Small intestine (tissue), 7 donors: Measurements from ENCODE around the gene DNMT3A. TPM values are rescaled to one million over a fixed set of nuclear protein-coding genes. Genes with fewer than 3 reads are reported as not detected.

Experiments
- DNase-seq, 2 donors: peaks; one replicate each; pipeline versions ENCODE4 v3.0.0 to v3.0.0-alpha.2; 2013
- FAIRE-seq: peaks from 2 replicates; lab custom pipeline; 2012; peaks lifted over from hg19 to GRCh38; lab: Jason Lieb, UNC
- H3K27ac ChIP-seq, 3 donors: one replicate each; pipeline ENCODE4 v1.5.1; 2013; ENCODE audit warnings: low read length in 2 of 3, mild to moderate bottlenecking in 2 of 3, control low read depth in 1 of 3, inconsistent platforms in 1 of 3, low read depth in 1 of 3, moderate library complexity in 1 of 3
- H3K27me3 ChIP-seq, 3 donors: one replicate each; pipeline ENCODE4 v1.6.1; 2013; ENCODE audit warnings: low read length in 3 of 3, inconsistent platforms in 1 of 3; ENCODE audit not compliant: control insufficient read depth in 3 of 3, insufficient read depth in 3 of 3
- H3K36me3 ChIP-seq, 3 donors: one replicate each; pipeline ENCODE4 v1.6.1; 2013; ENCODE audit warnings: low read length in 3 of 3, inconsistent platforms in 1 of 3, low read depth in 1 of 3, mild to moderate bottlenecking in 1 of 3, moderate library complexity in 1 of 3; ENCODE audit not compliant: control insufficient read depth in 3 of 3, insufficient read depth in 2 of 3
- H3K4me1 ChIP-seq, 3 donors: one replicate each; pipeline ENCODE4 v1.6.1; 2013; ENCODE audit warnings: low read length in 2 of 3, inconsistent platforms in 1 of 3, low read depth in 1 of 3, mild to moderate bottlenecking in 1 of 3, moderate library complexity in 1 of 3; ENCODE audit not compliant: control insufficient read depth in 3 of 3, insufficient read depth in 2 of 3
- H3K4me3 ChIP-seq, 3 donors: one replicate each; pipeline ENCODE4 v1.5.1; 2013; ENCODE audit warnings: low read length in 3 of 3, control low read depth in 1 of 3, inconsistent platforms in 1 of 3, low read depth in 1 of 3, mild to moderate bottlenecking in 1 of 3, moderate library complexity in 1 of 3
- H3K9me3 ChIP-seq, 2 donors: one replicate each; pipeline ENCODE4 v1.6.1; 2013; ENCODE audit warnings: low read depth in 1 of 2, low read length in 1 of 2; ENCODE audit not compliant: control insufficient read depth in 2 of 2, insufficient read depth in 1 of 2
- WGBS, 3 donors: extraction: QIAGEN DNeasy Blood & Tissue Kit; methylation state at CpG; one replicate each; pipeline ENCODE4 v1.1.7; 2013; 5-methylcytosine and 5-hydroxymethylcytosine counted together
- polyA plus RNA-seq, 4 donors: library from polyadenylated mRNA; stranded (reverse) in 3 of 4; unstranded in 1 of 4; fragments of 200-250 nt in 3 of 4; fragments of 120-200 nt in 1 of 4; gene quantifications; one replicate each; pipeline versions ENCODE4 v1.2.1 to v1.2.3, GENCODE V29; 2013
- donor health status: healthy with polysubstance abuse.
- donor health status: control.
- donor health status: control.
- donor health status: Bipolar disorder and iron deficiency.
- donor health status: healthy.

DNMT3A gene
- polyA plus RNA-seq, 4 donors = 3.4 to 51.2 (median 9.7) TPM

DNA sequence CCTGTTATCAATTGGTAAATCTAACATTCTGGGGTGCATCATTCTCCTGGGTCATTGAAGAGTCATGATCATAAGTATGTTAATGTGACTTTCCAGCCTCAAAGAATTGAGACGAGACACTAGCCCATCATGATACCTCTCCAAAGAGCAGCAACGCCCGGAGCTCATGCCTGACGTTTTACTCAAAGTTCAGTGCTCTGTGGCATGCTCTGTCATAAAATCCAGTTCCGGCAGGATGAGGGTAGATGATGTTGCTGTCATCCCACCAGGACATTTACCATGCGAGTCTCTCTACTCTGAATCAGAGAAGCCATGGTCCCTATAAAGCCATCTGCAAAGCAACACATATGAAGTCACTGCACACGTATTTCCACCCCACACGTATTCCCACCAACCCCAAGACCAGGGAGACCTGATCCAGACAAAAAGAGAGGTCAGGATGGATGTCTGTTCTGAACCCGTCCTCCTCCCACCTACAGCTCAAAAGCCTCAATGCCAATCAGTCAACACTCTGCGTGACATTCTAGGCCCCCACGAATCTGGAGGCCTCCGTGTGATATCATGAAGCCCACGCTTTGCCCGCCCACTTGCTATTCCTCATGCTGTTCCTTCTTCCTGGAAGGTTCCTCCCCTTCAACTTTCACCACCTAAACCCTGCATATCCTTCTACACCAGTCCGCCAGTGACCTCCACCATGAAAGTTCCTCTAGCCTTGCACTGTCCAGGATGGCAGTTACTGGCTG, 85.8 kb downstream of the DNMT3A start:
- Histone ChIP-seq H3K27me3 (no peaks in the 10 kb centered on the region), H3K27ac (peak overlapping the region in 1 of 3 donors; percentile 55), H3K4me3 (no peak overlapping the region), H3K4me1 (peaks cover 0 to 19% (median 6%) of the 10 kb centered on the region in 3 donors), H3K9me3 (no peaks in the 10 kb centered on the region), H3K36me3 (peaks cover 0 to 66% (median 0%) of the 10 kb centered on the region in 3 donors)
- 92 to 93% (median 92%) methylated on average over 15 of the region's 15 CpGs for WGBS, 3 donors
- DNase-seq = no peak
- no peak for FAIRE-seq

DNA sequence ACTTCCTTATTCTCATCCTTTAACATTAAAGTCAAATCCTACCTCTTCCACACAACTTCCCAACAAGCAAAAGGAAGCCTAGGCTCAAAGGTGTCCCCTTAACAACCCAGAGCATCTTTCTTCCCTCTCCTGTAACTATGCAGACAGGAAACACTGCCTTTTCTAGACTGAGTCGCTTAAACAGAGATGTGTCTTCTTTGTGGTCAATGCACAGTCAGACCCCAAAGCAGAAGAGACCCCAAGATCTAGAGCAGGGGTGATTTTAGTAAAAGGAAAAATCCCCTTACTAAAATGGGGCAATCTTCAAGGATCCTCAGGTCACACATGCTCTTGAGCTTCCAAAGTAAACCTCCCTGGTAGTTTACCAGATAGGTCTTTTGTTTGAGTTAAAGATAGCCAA, 86.8 kb downstream of the DNMT3A start:
- 56 to 89% (median 79%) methylated on average over 1 of the region's 1 CpG for WGBS, 3 donors

DNA sequence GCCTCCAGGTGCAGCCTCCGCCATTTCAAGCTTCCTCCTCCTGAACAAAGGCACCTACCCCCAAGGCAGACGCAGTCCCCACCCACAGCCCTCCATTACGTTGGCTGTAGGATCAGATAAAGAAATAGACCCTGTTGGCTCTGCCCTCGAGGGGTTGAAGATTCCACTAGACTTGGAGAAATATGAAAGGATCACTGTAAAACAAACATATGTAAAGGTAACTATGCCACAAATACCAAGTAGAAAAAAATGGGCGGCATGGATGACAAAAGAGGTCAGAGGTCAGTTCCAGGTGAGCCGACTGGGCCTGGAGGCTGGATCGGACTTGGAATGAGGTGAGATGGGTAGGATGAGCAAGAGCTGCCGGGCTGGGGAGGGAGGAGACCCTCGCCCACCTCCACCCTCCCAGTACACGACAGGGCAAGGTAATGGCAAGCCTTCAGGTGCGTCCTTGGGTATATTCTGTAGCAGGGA, 88.5 kb downstream of the DNMT3A start:
- H3K36me3 ChIP-seq = peaks cover 0 to 59% (median 0%) of the 10 kb centered on the region in 3 donors
- H3K4me1 ChIP-seq = peaks cover 0 to 27% (median 6%) of the 10 kb centered on the region in 3 donors
- no peak for DNase-seq

More for the DNA sequence above, 86.8 kb downstream of the DNMT3A start:
- FAIRE-seq = no peak
- Histone ChIP-seq H3K4me3 (no peak overlapping the region), H3K27ac (no peak overlapping the region), H3K36me3 (peaks cover 0 to 65% (median 0%) of the 10 kb centered on the region in 3 donors), H3K4me1 (peaks cover 0 to 27% (median 6%) of the 10 kb centered on the region in 3 donors), H3K27me3 (no peaks in the 10 kb centered on the region), H3K9me3 (no peaks in the 10 kb centered on the region)
- DNase-seq = no peak

DNA sequence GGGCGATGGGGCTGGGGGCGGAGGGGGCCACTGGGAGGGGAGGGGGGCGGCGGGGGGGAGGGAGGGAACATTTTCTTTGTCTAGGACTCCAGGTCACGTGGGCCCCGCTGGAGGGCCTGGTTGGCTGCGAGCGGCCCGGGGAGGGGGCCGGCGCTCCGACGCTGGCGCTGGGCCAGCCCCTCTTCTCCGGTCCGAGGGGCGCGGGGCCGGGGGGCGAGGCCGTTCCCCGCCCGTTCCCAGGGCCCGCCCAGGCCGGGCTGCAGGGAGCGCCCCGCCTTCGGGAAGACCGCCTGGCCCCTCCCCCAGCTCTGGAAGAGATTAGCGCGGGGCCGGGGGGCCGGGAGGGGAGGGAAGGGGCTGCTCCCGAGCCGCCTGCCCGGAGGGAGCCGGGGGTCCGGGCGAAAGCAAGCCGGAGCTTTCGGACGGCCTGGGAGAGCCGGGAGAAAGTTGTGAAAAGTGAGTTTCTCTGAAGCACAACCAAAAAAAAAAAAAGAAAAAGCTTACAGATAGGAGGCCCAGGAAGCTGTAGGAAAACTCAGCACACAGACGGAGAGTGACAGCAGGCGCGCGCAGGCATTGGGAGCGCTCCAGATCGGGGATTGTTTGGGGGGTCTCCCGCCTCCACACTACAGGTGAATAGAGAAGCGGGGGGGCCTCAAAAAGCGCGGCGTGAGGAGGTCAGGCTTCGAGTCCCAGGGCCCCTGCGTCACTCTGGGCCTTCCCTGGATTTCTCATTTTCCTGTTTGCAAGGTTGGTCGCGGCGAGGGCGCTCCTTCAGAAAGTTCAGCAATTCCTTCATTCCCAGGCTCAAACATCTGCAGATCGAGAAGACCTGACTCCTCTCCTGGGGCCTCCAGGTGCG, 89.2 kb downstream of the DNMT3A start:
- H3K4me3 ChIP-seq = peak overlapping the region; percentile 54 to 76 (median 73)
- H3K9me3 ChIP-seq = no peaks in the 10 kb centered on the region
- DNase-seq (peak; percentile 68 to 92), FAIRE-seq (no peak)
- H3K4me1 ChIP-seq = peaks cover 0 to 27% (median 6%) of the 10 kb centered on the region in 3 donors
- WGBS, 3 donors = 12 to 18% (median 14%) methylated on average over 35 to 59 of the region's 62 CpGs
- H3K27ac ChIP-seq = peak overlapping the region; percentile 49 to 96 (median 75)
- H3K27me3 ChIP-seq = no peaks in the 10 kb centered on the region
- H3K36me3 ChIP-seq = peaks cover 0 to 59% (median 4%) of the 10 kb centered on the region in 3 donors

More for the DNA sequence above, 88.5 kb downstream of the DNMT3A start:
- no peak for FAIRE-seq
- Histone ChIP-seq H3K27ac (peak overlapping the region in 2 of 3 donors; percentile 67 to 96), H3K4me3 (peak overlapping the region in 1 of 3 donors; percentile 53), H3K27me3 (no peaks in the 10 kb centered on the region), H3K9me3 (no peaks in the 10 kb centered on the region)
- WGBS, 3 donors = 59 to 73% (median 67%) methylated on average over 11 of the region's 11 CpGs

DNA sequence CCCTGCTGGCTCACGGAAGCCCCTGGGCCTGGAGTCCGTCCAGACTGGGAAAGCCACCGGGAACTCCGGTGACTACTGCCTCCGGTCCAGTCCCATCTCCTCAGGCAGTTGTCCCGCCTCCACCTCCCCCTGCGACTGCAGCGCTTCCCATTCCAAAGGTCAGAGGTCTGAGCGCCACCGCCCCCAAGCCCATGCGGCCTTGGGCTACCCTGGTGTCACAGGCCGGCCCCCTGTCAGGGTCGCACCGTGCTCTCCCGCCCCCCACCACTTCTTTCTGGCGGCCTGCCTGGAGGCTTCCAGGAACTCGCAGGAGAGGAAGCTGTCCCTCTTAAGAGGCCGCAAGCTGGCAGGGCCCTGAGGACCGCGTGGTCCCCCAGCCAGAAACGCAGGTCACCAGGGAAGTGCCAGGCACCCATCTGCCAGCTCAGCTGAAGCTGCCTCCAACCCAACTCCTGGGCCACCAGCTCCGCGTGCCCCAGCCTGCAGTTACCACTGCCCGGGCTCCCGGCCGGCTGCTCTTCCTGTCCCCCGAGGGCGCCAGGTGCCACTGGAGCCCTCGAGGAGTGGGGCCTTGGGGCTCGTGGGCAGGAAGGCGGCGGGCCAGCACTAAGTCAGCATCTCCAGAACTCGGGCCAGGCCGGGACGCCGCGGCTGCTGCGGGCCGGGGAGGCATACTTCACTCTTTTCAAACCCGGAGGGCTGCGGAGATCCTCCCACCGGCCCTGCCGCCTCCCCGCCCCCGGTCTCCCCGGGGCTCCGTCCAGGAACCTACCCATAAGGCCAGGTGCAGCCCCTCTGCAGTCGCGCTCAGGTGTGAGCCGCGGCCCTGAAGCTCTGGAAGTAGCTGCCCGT, 90.1 kb downstream of the DNMT3A start:
- H3K27me3 ChIP-seq = no peaks in the 10 kb centered on the region
- peaks cover 0 to 22% (median 6%) of the 10 kb centered on the region in 3 donors for H3K4me1 ChIP-seq
- 1 to 7% (median 3%) methylated on average over 44 to 51 of the region's 52 CpGs for WGBS, 3 donors
- DNase-seq = peak; percentile 74 to 83
- H3K9me3 ChIP-seq = no peaks in the 10 kb centered on the region
- peaks cover 0 to 60% (median 12%) of the 10 kb centered on the region in 3 donors for H3K36me3 ChIP-seq
- H3K27ac ChIP-seq = peak overlapping the region; percentile 50 to 95 (median 75)
- H3K4me3 ChIP-seq = peak overlapping the region; percentile 54 to 76 (median 73)
- no peak for FAIRE-seq

DNA sequence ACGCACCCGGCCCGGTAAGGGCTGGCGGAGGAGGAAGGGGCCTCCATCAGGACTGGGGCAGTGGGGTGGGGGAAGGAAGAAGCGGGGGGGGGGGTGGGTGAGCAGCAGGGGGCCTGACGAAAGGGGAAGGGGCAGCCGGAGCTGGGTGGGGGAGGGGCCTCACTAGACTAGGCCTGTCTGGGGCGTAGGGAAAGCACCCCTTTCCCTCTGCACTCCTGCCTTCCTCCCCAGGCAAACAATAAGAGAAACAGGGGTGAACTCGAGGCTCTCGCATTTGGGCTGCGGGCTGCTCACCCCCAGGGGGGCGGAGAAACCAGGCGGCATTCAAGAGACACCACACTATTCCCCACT, 90.7 kb downstream of the DNMT3A start:
- Histone ChIP-seq H3K4me3 (peak overlapping the region; percentile 54 to 76 (median 73)), H3K27me3 (no peaks in the 10 kb centered on the region), H3K9me3 (no peaks in the 10 kb centered on the region), H3K4me1 (peaks cover 0 to 22% (median 6%) of the 10 kb centered on the region in 3 donors), H3K27ac (peak overlapping the region in 2 of 3 donors; percentile 75 to 95), H3K36me3 (peaks cover 0 to 61% (median 13%) of the 10 kb centered on the region in 3 donors)
- DNase-seq (no peak), FAIRE-seq (no peak)
- WGBS, 3 donors = 13 to 29% (median 17%) methylated on average over 7 to 13 of the region's 13 CpGs

DNA sequence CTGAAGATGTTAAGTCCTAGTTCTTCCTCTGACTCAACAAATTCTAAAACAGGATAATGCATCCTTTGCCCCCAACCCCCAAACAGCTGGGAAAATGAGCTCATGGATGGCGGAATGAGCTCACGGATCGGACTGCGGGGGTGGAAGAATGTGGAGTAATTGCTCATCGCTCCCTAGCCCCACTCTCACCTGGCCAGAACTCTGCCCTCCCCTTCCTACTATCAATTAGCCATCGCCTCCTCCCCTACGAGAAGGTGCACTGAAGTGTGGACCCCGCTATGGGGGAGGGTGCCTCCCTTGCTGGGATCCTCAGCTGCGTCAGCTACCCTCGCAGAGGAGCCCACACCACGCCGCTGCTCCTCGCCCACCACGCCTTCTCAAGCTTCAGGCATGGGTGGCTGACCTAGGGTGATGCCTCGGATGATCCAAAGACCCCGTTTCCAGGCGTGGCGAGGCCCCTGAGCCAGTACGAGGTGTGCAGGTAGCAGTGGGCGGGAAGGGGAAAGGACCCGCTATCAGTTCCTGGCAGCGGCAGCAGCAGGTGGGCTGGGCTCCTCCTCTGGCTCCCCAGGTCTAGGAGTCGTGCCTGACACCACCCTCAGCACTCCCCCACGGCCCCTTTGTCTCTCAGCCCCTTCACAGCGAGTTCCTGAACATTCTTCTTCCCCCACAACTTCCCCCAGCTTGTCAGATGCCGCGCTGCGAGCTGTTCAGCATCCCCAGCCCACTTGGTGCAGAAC, 91.2 kb downstream of the DNMT3A start:
- peak in 1 of 2 donors; percentile 45 for DNase-seq
- FAIRE-seq = no peak
- Histone ChIP-seq H3K27me3 (no peaks in the 10 kb centered on the region), H3K27ac (peak overlapping the region in 1 of 3 donors; percentile 1), H3K36me3 (peaks cover under 1 to 62% (median 19%) of the 10 kb centered on the region in 3 donors), H3K4me3 (peak overlapping the region in 2 of 3 donors; percentile 73 to 76), H3K4me1 (peaks cover 0 to 22% (median 6%) of the 10 kb centered on the region in 3 donors), H3K9me3 (no peaks in the 10 kb centered on the region)
- WGBS, 3 donors = 58 to 67% (median 65%) methylated on average over 24 to 28 of the region's 28 CpGs
